SK-N-MC (cell line): ENCODE data around the gene MRPL20.

Experiments used
- EZH2 ChIP-seq: fragments of 200-600 bp; sonication (generic); IDR thresholded peaks from one replicate; pipeline ENCODE4 v1.6.1; 2017; ENCODE audit warnings: antibody characterized with exemption
- FOXP2 ChIP-seq: optimal IDR thresholded peaks from 2 replicates; pipeline ENCODE3; 2011; ENCODE audit warnings: mild to moderate bottlenecking, moderate library complexity; ENCODE audit not compliant: insufficient read depth; ENCODE audit errors: extremely low read length, control extremely low read depth

GRCh38 chr1:1452882-1453281 lies 45.8 kb upstream of the MRPL20 start:
- TF ChIP-seq EZH2: no peak
- TF ChIP-seq FOXP2: no peak
